ENCODE measurements around the gene STPG4. TPM values are rescaled to one million over a fixed set of nuclear protein-coding genes. Genes with fewer than 3 reads are reported as not detected.
A peak's percentile ranks its signal among the peaks of the same experiment; 100 is the strongest.

STPG4 gene
- total and polyA plus RNA-seq, 3 donors from 2014 or later = 3.0 to 19.4 (median 8.5) TPM

DNA sequence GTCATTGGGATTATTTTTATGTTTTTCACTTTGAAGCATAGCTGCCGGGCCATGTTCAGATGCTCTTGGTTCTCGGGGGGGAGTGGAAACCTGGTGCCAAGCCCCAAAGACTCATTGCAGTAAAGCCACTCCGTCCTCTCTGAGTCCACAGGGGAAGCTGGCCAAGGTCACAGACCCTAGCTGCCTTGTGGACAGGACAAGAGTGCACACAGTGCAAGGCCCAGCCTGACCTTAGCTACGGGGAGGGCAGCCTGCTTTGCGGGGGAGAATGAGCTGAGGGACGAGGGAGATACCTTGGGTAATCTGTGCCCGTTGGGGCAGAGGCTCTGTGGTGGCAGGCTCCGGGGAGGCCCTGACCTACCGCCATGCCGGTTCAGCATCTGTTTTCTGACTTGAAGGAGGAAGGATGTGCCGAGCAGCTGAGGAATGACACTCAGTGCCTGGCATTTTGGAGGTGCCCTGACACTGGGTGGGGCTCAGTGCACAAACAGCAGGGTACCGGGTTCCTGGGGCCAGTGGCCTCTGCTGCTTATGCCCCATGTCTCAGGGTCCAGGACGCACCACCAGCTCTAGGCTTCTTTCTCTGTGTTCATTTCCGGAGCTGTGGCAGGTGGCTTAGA lies 87.2 kb downstream of the STPG4 start:
- intact Hi-C loops (cut with DNase I; ENCODE audit: low total_unique reads) = no loop called here
- H3K36me3 ChIP-seq (ENCODE audit: low read depth, missing control alignments) = no peaks in the 10 kb centered on the region
- no peaks in the 10 kb centered on the region for H3K9me3 ChIP-seq
- DNase-seq = no peak
- H3K27me3 ChIP-seq = no peaks in the 10 kb centered on the region
- TF ChIP-seq POLR2A (IDR thresholded peaks at IDR 0.05) = no peak
- TF ChIP-seq, protein P1, sequence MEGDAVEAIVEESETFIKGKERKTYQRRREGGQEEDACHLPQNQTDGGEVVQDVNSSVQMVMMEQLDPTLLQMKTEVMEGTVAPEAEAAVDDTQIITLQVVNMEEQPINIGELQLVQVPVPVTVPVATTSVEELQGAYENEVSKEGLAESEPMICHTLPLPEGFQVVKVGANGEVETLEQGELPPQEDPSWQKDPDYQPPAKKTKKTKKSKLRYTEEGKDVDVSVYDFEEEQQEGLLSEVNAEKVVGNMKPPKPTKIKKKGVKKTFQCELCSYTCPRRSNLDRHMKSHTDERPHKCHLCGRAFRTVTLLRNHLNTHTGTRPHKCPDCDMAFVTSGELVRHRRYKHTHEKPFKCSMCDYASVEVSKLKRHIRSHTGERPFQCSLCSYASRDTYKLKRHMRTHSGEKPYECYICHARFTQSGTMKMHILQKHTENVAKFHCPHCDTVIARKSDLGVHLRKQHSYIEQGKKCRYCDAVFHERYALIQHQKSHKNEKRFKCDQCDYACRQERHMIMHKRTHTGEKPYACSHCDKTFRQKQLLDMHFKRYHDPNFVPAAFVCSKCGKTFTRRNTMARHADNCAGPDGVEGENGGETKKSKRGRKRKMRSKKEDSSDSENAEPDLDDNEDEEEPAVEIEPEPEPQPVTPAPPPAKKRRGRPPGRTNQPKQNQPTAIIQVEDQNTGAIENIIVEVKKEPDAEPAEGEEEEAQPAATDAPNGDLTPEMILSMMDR (IDR thresholded peaks at IDR 0.05) = no peak
- peak overlapping the region; percentile 67 to 75 for H3K27ac ChIP-seq
- 51 to 69% methylated on average over 6 to 14 of the region's 14 CpGs for WGBS, 2 donors
- H3K4me3 ChIP-seq = no peak overlapping the region
- peaks cover 82% of the 10 kb centered on the region for H3K4me1 ChIP-seq

DNA sequence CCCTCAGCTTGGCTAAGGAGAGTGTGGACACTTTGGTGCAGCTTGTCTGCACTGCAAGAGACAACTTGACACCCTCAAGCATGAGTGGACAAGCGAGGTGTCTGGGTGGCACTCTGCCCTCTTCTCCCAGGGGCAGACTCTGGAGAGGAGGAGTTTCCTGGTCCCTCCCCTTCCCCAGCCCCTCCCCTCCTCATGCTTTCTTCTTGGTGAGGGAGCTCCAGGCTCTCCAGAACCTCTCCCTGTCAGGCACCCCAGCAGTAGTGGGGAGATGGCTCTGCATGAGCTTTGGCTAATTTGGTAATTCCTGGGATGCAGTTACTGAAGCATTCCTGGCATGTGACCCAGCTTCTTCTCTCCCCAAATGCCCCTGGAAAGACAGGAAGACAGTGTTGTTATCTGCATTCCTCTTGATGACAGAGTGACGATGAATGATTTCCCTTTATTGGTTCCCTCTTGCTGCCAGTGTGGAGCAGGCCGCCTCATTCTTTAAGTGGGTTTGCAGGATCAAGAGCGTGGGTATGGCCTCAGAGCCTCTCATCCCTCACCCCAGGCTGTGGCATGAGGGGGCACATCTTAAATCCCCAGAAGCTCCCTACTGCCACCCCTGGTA lies 89.2 kb downstream of the STPG4 start:
- no peak overlapping the region for H3K4me3 ChIP-seq
- no peak overlapping the region for H3K27ac ChIP-seq
- no peak for DNase-seq
- no peak for TF ChIP-seq POLR2A (IDR thresholded peaks at IDR 0.05)
- TF ChIP-seq, protein P1 (IDR thresholded peaks at IDR 0.05) = no peak
- WGBS, 2 donors = 75 to 80% methylated on average over 4 of the region's 4 CpGs
- no peaks in the 10 kb centered on the region for H3K27me3 ChIP-seq
- intact Hi-C loops (cut with DNase I; ENCODE audit: low total_unique reads) = no loop called here
- H3K4me1 ChIP-seq = peaks cover 81% of the 10 kb centered on the region
- no peaks in the 10 kb centered on the region for H3K36me3 ChIP-seq (ENCODE audit: low read depth, missing control alignments)
- H3K9me3 ChIP-seq = no peaks in the 10 kb centered on the region

DNA sequence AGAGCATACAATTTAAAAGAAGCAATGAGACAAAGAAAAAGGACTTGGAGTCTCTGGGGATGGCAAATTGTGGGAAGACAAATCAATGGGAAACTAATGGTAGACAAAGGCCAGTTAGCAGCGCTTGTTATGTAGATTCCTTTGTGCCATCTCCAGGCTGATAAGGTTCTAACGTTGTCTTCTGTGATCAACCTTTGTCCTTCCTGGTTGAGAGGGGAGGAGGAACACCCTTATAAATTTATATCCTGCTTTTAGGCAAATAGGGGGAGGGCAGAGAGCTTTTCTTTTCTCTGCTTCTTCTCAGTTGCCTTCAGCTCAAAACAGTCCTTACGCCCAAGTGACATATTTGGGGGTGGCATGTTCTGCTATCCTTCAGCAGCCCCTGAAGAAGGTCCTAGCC lies 89.8 kb downstream of the STPG4 start:
- H3K9me3 ChIP-seq = no peaks in the 10 kb centered on the region
- H3K4me3 ChIP-seq = no peak overlapping the region
- TF ChIP-seq POLR2A (IDR thresholded peaks at IDR 0.05) = no peak
- TF ChIP-seq, protein P1 (IDR thresholded peaks at IDR 0.05) = no peak
- H3K27ac ChIP-seq = no peak overlapping the region
- H3K27me3 ChIP-seq = no peaks in the 10 kb centered on the region
- WGBS, 2 donors = 67 to 69% methylated on average over 3 of the region's 3 CpGs
- intact Hi-C loops (cut with DNase I; ENCODE audit: low total_unique reads) = no loop called here
- H3K4me1 ChIP-seq = peaks cover 76% of the 10 kb centered on the region
- DNase-seq = no peak
- no peaks in the 10 kb centered on the region for H3K36me3 ChIP-seq (ENCODE audit: low read depth, missing control alignments)

DNA sequence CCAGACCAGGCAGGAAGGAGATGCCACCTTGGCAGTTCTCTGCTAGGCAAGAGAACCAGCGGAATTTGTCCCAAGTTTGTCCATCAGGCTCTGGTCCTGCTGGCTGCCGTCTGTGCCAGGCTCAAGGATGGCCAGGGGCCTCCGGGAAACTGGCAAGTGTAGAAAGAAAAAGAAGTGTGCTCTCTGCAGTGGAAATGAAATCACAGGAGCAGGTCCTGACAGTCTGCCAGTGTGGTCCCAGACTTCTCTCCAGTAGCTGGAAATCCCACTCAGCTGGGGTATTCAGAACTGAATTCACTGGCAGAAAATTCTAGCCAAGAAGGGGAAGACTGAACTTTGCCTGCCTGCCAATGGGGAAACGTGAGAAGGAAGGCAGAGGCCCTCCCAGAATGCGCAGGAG lies 91.0 kb downstream of the STPG4 start:
- intact Hi-C loops (cut with DNase I; ENCODE audit: low total_unique reads) = no loop called here
- Histone ChIP-seq H3K36me3 (ENCODE audit: low read depth, missing control alignments) (no peaks in the 10 kb centered on the region), H3K27me3 (no peaks in the 10 kb centered on the region), H3K27ac (peak overlapping the region; percentile 35 to 48), H3K4me3 (no peak overlapping the region), H3K9me3 (no peaks in the 10 kb centered on the region), H3K4me1 (peaks cover 73% of the 10 kb centered on the region)
- DNase-seq = no peak
- WGBS, 2 donors = 76 to 77% methylated on average over 5 of the region's 5 CpGs
- TF ChIP-seq, protein P1 (IDR thresholded peaks at IDR 0.05) = no peak
- TF ChIP-seq POLR2A (IDR thresholded peaks at IDR 0.05) = no peak

DNA sequence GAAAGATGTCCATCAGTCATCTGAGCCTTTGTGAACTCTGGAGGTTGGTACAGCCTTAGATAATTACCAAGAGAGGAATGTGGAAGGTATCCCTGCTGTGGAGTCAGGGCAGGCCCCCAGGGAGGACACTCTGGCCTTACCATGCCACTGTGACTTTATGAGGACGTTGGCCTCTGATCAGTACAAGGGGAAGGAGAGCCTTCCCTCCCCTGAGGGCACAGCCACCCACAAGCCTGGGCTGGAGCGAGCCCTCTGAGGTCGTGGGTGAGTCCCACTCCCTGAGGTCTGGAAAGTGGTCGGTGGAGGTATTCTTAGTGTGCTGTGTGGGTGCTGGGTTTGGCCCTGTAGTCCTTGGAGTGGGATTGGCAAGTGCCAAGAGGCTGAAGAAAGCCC lies 91.6 kb downstream of the STPG4 start:
- no peak for DNase-seq
- TF ChIP-seq, protein P1 (IDR thresholded peaks at IDR 0.05) = no peak
- no peak for TF ChIP-seq POLR2A (IDR thresholded peaks at IDR 0.05)
- intact Hi-C loops (cut with DNase I; ENCODE audit: low total_unique reads) = no loop called here
- WGBS, 2 donors = 56 to 72% methylated on average over 4 of the region's 4 CpGs
- no peak overlapping the region for H3K4me3 ChIP-seq
- H3K27ac ChIP-seq = peak overlapping the region; percentile 35 to 48
- no peaks in the 10 kb centered on the region for H3K27me3 ChIP-seq
- H3K36me3 ChIP-seq (ENCODE audit: low read depth, missing control alignments) = no peaks in the 10 kb centered on the region
- peaks cover 73% of the 10 kb centered on the region for H3K4me1 ChIP-seq
- H3K9me3 ChIP-seq = no peaks in the 10 kb centered on the region
